K562 (cell line): ENCODE measurements around the gene NRXN2. TPM values are rescaled to one million over a fixed set of nuclear protein-coding genes. Genes with fewer than 3 reads are reported as not detected.

Experiments
- ATAC-seq: fragments of 200-7000 bp; cut with Tn5 transposase; 3 replicates; pipeline ENCODE4 v1.9.1; 2020; ENCODE audit warnings: moderate library complexity
- BruUV-seq: library from RNA; stranded (reverse); fragments of 400-500 nt; replicated peaks from 2 replicates; lab custom pipeline; 2021; lab: Mats Ljungman, UMichigan
- CTCF ChIA-PET: fragments of 300-600 bp; formaldehyde crosslinking; extraction: SDS; loops from one replicate; lab custom pipeline; 2021; ENCODE audit warnings: low intra/inter-chr PET ratio; lab: Yijun Ruan, JAX
- POLR2A ChIA-PET: fragments of 300-600, 350-650 bp; sonication (Branson Sonifier 250); formaldehyde crosslinking; extraction: SDS; loops from one replicate; lab custom pipeline; 2021; ENCODE audit warnings: antibody characterized with exemption, inconsistent platforms; lab: Yijun Ruan, JAX
- DNase-seq, 4 experiments: peaks; one replicate each; pipeline versions ENCODE4 v3.0.0 to v3.0.0-alpha.2; 2011 to 2018; ENCODE audit warnings: low spot score in 3 of 4, mixed read lengths in 3 of 4; ENCODE audit errors: extremely low read depth in 1 of 4
- FAIRE-seq: peaks from 2 replicates; lab custom pipeline; 2011; peaks lifted over from hg19 to GRCh38; lab: Jason Lieb, UNC
- H2AFZ ChIP-seq: 2 replicates; pipeline ENCODE4 v1.6.0; 2011; ENCODE audit warnings: low read depth, low read length, control low read depth, inconsistent platforms
- H3K27ac ChIP-seq: fragments of 200-600 bp; 3 replicates; pipeline ENCODE4 v1.8.0; 2011; ENCODE audit warnings: low read depth, mild to moderate bottlenecking, control low read depth, inconsistent platforms, low read length, moderate library complexity, mixed read lengths; ENCODE audit errors: extremely low read depth
- H3K27me3 ChIP-seq, 2 experiments: fragments of 300-600 bp in 1 of 2; 2 replicates in 1 of 2; 3 replicates in 1 of 2; pipeline versions ENCODE4 v1.6.0 to v1.8.0; 2011; ENCODE audit warnings: inconsistent platforms in 2 of 2, low read length in 2 of 2, mild to moderate bottlenecking in 1 of 2, mixed read lengths in 1 of 2, moderate library complexity in 1 of 2; ENCODE audit not compliant: control insufficient read depth in 2 of 2, insufficient read depth in 2 of 2
- H3K36me3 ChIP-seq: fragments of 300-600 bp; 3 replicates; pipeline ENCODE4 v1.8.0; 2011; ENCODE audit warnings: mild to moderate bottlenecking, low read length, inconsistent platforms; ENCODE audit not compliant: control insufficient read depth, insufficient read depth
- H3K4me1 ChIP-seq, 2 experiments: fragments of 200-600 bp in 1 of 2; replicated peaks in 1 of 2; 2 replicates in 1 of 2; 3 replicates in 1 of 2; pipeline versions ENCODE4 v1.5.1 to v1.8.0; 2011; ENCODE audit warnings: inconsistent platforms in 2 of 2, low read length in 2 of 2, mild to moderate bottlenecking in 1 of 2, mixed read lengths in 1 of 2, moderate library complexity in 1 of 2; ENCODE audit not compliant: control insufficient read depth in 2 of 2, insufficient read depth in 2 of 2
- H3K4me2 ChIP-seq: 2 replicates; pipeline ENCODE4 v1.6.1; 2011; ENCODE audit warnings: low read length, control low read depth, inconsistent platforms, mixed read lengths; ENCODE audit not compliant: insufficient read depth
- H3K4me3 ChIP-seq: fragments of 200-600 bp; sonication (generic), shearing (Covaris generic); 2 replicates; pipeline ENCODE4 v1.5.1; 2016; ENCODE audit warnings: control low read depth, inconsistent platforms
- H3K79me2 ChIP-seq: fragments of 200-600 bp; 3 replicates; pipeline ENCODE4 v1.8.0; 2011; ENCODE audit warnings: low read length, inconsistent platforms; ENCODE audit not compliant: control insufficient read depth, insufficient read depth
- H3K9ac ChIP-seq, 2 experiments: 2 replicates each; pipeline versions ENCODE4 v1.6.0 to v1.6.1; 2011; ENCODE audit warnings: low read depth in 2 of 2, low read length in 2 of 2, control low read depth in 1 of 2, inconsistent platforms in 1 of 2, mild to moderate bottlenecking in 1 of 2, mixed read lengths in 1 of 2; ENCODE audit not compliant: insufficient read depth in 1 of 2
- H3K9me1 ChIP-seq: one replicate; pipeline ENCODE4 v1.6.0; 2011; ENCODE audit warnings: inconsistent platforms, mild to moderate bottlenecking, low read length, moderate library complexity; ENCODE audit not compliant: control insufficient read depth, insufficient read depth
- H3K9me3 ChIP-seq: replicated peaks from 2 replicates; pipeline ENCODE4 v1.5.1; 2011; ENCODE audit warnings: low read depth, low read length, inconsistent platforms; ENCODE audit not compliant: control insufficient read depth, insufficient read depth
- H4K20me1 ChIP-seq: replicated peaks from 2 replicates; pipeline ENCODE4 v1.6.1; 2011; ENCODE audit warnings: low read length, inconsistent platforms, mixed read lengths; ENCODE audit not compliant: control insufficient read depth, insufficient read depth
- LCOR ChIP-seq: sonication (generic); formaldehyde crosslinking; IDR thresholded peaks from 2 replicates; pipeline ENCODE4 v1.8.0; 2022; ENCODE audit warnings: mild to moderate bottlenecking, missing genetic modification reagents
- SRSF9 ChIP-seq: fragments of 200-400 bp; formaldehyde crosslinking; IDR thresholded peaks from 2 replicates; pipeline ENCODE4 v1.6.1; 2017; ENCODE audit warnings: low read depth, low read length, borderline replicate concordance
- ZC3H11A ChIP-seq: IDR thresholded peaks from 2 replicates; pipeline ENCODE4 v1.6.1; 2012; ENCODE audit warnings: low read depth, low read length, improper control_type of control experiment
- ZNF707 ChIP-seq: fragments of 250-450 bp; sonication (Bioruptor Pico); conservative IDR thresholded peaks from 2 replicates; pipeline ENCODE4 v1.8.0; 2022; ENCODE audit warnings: inconsistent platforms, mild to moderate bottlenecking, moderate library complexity
- WGBS: fragments of 100-300 bp; shearing (Covaris generic); methylation state at CpG from one replicate; pipeline ENCODE4 v1.1.6; 2016; ENCODE audit warnings: low coverage, mixed read lengths; ENCODE audit not compliant: insufficient coverage; ENCODE audit errors: missing lambda C conversion rate; 5-methylcytosine and 5-hydroxymethylcytosine counted together
- in situ Hi-C: fragments of 300-500 bp; cut with MboI; formaldehyde crosslinking; loops from 4 replicates; pipeline ENCODE4 v1.15.0; 2018; ENCODE audit warnings: inconsistent platforms, mixed read lengths
- intact Hi-C: fragments of 100-400 bp; cut with micrococcal nuclease; formaldehyde crosslinking; loops from 2 replicates; pipeline ENCODE4 v1.14.2; 2022
- polyA plus RNA-seq, 8 experiments: library from polyadenylated mRNA; depleted of rRNA in 4 of 8; stranded (reverse) in 5 of 8; unstranded in 3 of 8; fragments of >200 nt; fragmentation: Nextera tagmentation in 2 of 8; fragmentation: Illumina TruSeq in 1 of 8; extraction: Ambion mirVana in 2 of 8; extraction: Trizol in 1 of 8; gene quantifications; 2 replicates each; pipeline versions ENCODE4 v1.2.1 to v1.2.3, GENCODE V29; 2011 to 2014; ENCODE audit warnings: inconsistent platforms in 1 of 8, missing spikeins in 1 of 8
- total RNA-seq, 7 experiments: library from RNA; depleted of rRNA in 6 of 7; stranded (reverse); fragments of >200 nt in 6 of 7; fragmentation: Illumina TruSeq in 2 of 7; extraction: Trizol in 2 of 7; gene quantifications; 2 replicates each; pipeline versions ENCODE4 v1.2.1 to v1.2.3, GENCODE V29; 2011 to 2021; ENCODE audit warnings: low replicate concordance in 1 of 7
- TF ChIP-seq, protein P1 (sequence below): fragments of 250-450 bp; sonication (Bioruptor Pico); IDR thresholded peaks from 2 replicates; pipeline ENCODE4 v1.5.0; 2021; ENCODE audit warnings: mild to moderate bottlenecking, moderate library complexity
- TF ChIP-seq, protein P2 (sequence below): sonication (generic); formaldehyde crosslinking; IDR thresholded peaks from 2 replicates; pipeline ENCODE4 v1.8.1; 2022; ENCODE audit warnings: missing genetic modification reagents

Gene NRXN2
- total and polyA plus RNA-seq, 9 of the 15 experiments (the other 6 are each of a cell fraction or from before 2014, with no cell fraction given): 0.07 to 0.47 (median 0.15) TPM; not detected in 4

DNA sequence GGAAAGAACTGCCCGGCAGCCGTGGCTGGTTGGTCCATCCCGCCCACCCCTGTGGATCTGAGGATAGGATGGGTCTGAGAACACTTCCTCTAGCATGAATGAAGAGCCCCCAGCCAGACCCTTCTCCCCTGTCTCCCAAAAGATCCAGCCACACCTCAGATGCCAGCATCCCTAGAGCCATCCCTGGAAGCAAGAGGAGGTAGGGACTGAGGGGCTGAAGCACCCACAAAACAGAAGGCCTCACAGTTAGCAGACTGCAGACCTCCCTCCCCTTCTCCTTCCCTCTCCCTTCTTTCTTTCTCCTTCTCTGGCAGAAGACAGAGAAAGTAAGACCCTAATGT, 1.7 kb downstream of the NRXN2 start:
- peaks cover 17 to 43% of the 10 kb centered on the region in 2 experiments for H3K27me3 ChIP-seq
- TF ChIP-seq SRSF9: no peak
- TF ChIP-seq, protein P1, sequence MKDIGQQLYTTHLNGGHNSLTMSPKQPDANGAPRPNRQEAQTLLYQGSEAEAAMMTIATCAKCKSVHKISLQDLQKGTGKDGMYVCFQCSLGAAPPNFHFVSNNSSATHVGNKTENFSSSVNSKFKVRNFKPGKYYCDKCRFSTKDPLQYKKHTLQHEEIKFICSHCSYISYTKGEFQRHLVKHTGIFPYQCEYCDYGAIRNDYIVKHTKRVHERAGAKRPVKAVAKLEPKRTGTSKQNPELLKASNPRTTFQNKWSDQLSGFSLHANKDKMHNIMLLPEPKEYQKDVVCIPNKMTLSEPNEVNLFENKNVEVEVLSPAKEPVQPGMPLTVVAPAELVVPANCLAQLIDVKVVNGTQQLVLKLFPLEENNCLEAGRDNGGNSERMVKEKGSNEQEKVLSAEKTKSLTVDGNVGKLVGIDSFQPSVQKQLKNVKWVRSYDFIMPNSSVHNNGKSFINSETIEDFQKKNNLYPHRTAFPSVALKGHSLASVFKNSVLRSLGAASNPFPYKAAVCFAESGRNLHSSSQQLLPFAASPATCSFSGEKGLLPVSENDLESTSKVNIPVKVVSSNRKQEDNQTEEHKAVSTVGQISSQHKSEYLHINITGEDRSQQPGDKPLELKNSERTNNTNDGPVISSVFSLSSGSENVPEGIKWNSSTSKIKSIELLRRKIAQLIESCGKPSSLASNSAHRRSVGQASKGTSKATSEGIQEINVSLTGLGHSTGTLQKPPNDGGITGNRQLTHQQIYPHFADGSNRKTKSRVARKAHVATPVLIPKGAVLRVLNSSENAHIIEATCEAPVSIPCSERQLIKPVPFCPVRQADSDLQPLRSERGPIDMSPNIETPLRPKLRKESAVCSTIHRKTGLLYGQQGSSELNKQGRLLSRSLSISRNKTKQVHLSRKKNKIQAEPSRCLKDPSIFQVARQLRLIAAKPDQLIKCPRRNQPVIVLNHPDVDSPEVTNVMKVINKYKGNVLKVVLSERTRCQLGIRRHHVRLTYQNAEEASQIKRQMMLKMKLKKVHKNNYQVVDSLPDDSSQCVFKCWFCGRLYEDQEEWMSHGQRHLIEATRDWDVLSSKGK (CRISPR knock-in tag): no peak
- TF ChIP-seq, protein P2, sequence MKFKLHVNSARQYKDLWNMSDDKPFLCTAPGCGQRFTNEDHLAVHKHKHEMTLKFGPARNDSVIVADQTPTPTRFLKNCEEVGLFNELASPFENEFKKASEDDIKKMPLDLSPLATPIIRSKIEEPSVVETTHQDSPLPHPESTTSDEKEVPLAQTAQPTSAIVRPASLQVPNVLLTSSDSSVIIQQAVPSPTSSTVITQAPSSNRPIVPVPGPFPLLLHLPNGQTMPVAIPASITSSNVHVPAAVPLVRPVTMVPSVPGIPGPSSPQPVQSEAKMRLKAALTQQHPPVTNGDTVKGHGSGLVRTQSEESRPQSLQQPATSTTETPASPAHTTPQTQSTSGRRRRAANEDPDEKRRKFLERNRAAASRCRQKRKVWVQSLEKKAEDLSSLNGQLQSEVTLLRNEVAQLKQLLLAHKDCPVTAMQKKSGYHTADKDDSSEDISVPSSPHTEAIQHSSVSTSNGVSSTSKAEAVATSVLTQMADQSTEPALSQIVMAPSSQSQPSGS (CRISPR knock-in tag): no peak
- TF ChIP-seq ZNF707 (CRISPR knock-in tag): no peak
- TF ChIP-seq LCOR (CRISPR knock-in tag): no peak
- TF ChIP-seq ZC3H11A: no peak
- ChIA-PET POLR2A (interaction anchor here (1.0 kb wide), 1 partner anchor 8 kb away, joined by 3 read pairs; no protein-coding TSS in a partner anchor), CTCF (no interaction called here)
- no peak for FAIRE-seq
- in situ Hi-C loops (no loop called here), intact Hi-C loops (loop anchor here (10.0 kb wide), 1 partner anchor 67 kb away; no protein-coding TSS in a partner anchor)
- no peak overlapping the region for H3K4me2 ChIP-seq
- no peak overlapping the region for H3K4me3 ChIP-seq
- 0% methylated on average over 3 of the region's 3 CpGs for WGBS
- no peak for DNase-seq
- H3K36me3 ChIP-seq: no peaks in the 10 kb centered on the region
- no peak overlapping the region for H3K27ac ChIP-seq
- no TSS peak for BruUV-seq
- no peak overlapping the region for H2AFZ ChIP-seq
- H3K9ac ChIP-seq: no peak overlapping the region
- H3K9me1 ChIP-seq: no peaks in the 10 kb centered on the region
- no peaks in the 10 kb centered on the region for H3K9me3 ChIP-seq
- H4K20me1 ChIP-seq: peaks cover 22% of the 10 kb centered on the region
- no peak for ATAC-seq
- H3K79me2 ChIP-seq: no peaks in the 10 kb centered on the region
- H3K4me1 ChIP-seq: peaks cover 0 to 27% of the 10 kb centered on the region in 2 experiments; a peak in 3 of 5 replicates
